ENCODE results near the gene SORCS1. TPM values are rescaled to one million over a fixed set of nuclear protein-coding genes. Genes with fewer than 3 reads are reported as not detected.

The SORCS1 gene
- total RNA-seq, 1 experiment from 2014 or later = not detected

DNA sequence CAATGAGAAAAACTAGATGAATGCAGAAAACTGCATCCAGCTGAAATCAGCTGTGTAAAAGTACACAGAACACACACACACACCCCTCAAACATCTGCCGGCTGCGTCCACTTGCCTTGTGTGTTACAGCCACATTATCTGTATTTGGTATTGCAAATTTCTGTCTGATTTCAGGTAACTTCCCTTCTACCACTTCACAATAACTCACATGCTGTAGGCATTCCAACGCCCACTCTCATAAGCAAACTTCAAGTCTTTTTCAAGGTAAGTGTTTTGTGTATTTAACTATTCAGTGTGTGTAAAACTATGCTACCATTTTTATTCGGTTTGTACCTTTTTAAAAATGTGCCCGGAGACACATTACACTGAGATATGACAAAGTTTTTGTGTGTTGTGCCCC lies 594.2 kb downstream of the SORCS1 start:
- Histone ChIP-seq H3K4me1 (replicated peaks) (peaks cover 13% of the 10 kb centered on the region), H3K27ac (no peak overlapping the region), H3K36me3 (no peaks in the 10 kb centered on the region), H3K27me3 (replicated peaks) (no peaks in the 10 kb centered on the region), H3K9me3 (replicated peaks) (no peaks in the 10 kb centered on the region), H3K4me3 (no peak overlapping the region)
- no peak for DNase-seq (ENCODE audit: low read depth in 1 of 2, low spot score in 2 of 2)

DNA sequence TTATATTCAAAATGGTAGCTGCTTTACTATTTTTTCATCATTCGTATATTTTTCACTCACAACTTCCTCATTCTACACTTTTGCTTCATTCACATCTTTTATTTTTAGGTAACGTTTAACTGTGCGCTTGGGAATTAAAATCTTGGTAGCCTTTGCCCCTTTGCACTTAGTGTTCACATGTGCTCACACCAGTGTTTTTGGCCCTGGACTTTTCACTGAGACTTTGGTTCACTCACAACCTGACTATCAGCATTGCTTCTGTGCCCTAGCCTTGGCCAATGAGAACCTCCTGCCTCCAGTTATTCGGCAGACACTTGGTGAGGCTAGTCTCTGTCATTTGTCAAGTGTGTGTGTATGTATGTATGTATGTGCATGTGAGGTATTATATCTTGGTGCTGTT lies 596.9 kb downstream of the SORCS1 start:
- Histone ChIP-seq H3K9me3 (replicated peaks) (no peaks in the 10 kb centered on the region), H3K27ac (no peak overlapping the region), H3K4me1 (replicated peaks) (peaks cover 5% of the 10 kb centered on the region), H3K36me3 (no peaks in the 10 kb centered on the region), H3K27me3 (replicated peaks) (no peaks in the 10 kb centered on the region), H3K4me3 (no peak overlapping the region)
- DNase-seq (ENCODE audit: low read depth in 1 of 2, low spot score in 2 of 2) = no peak

DNA sequence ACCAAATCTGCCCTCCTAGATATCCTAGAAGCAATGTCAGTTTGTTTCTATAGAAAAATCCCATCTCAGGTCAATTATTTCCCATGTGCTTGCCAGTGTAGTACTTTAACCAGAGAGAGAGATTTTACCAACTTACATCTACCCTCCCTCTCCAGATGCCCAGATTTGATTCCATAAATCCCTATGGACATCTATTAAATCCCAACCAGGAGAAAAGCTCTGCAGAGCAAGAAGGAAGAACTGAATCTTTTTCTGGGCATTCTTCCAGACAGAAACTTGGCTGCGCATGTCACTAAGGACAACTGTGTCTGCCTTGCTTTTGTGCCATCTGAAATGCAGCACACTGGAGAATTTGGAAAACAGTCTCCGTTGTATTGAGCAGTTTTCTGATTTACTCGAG lies 597.6 kb downstream of the SORCS1 start:
- Histone ChIP-seq H3K9me3 (replicated peaks) (no peaks in the 10 kb centered on the region), H3K4me3 (no peak overlapping the region), H3K4me1 (replicated peaks) (peaks cover 4% of the 10 kb centered on the region; the same call in 1 of the 2 replicates), H3K27ac (no peak overlapping the region), H3K27me3 (replicated peaks) (no peaks in the 10 kb centered on the region), H3K36me3 (no peaks in the 10 kb centered on the region)
- DNase-seq (ENCODE audit: low read depth in 1 of 2, low spot score in 2 of 2) = no peak

DNA sequence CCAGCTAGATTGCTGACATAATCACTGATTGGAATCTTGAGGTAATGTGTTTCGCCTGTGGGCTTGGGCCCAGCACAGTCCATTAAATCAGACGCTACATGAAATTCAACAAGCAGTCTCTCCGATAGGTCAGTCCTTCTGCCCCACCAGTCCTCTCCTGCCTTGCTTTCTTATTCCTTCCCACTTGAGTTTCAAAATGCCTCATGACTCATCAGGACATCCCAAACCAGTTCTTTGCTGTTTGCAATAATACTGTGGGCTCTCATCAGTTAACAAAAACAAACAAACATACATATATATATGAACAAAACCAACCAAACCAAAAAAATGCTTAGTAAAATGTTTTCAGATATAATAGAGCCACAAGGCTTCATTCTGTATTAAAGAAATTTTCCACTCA lies 599.0 kb downstream of the SORCS1 start:
- H3K27ac ChIP-seq = no peak overlapping the region
- H3K4me3 ChIP-seq = no peak overlapping the region
- DNase-seq (ENCODE audit: low read depth in 1 of 2, low spot score in 2 of 2) = no peak
- no peaks in the 10 kb centered on the region for H3K9me3 ChIP-seq (replicated peaks)
- no peaks in the 10 kb centered on the region for H3K27me3 ChIP-seq (replicated peaks)
- H3K4me1 ChIP-seq (replicated peaks) = peaks cover 4% of the 10 kb centered on the region; the same call in 1 of the 2 replicates
- H3K36me3 ChIP-seq = no peaks in the 10 kb centered on the region

DNA sequence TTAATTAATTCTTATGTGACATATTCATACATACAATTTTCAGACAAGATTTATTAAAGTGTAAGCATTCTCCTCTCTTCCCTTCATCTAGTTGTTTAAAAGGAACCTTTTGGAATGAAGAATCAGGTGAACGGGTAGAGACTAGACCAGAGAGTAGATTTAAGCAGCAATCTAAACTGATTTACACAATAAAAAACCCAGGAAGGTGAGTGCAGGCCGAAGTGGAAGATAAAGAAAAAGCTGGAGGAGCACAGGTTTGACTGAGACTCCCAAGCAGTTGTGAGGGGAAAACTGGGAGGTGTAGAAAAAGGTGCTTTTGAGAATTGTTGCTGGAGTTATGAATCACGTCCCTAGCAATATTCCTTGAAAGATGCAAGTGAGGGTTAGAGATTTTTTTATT lies 601.1 kb downstream of the SORCS1 start:
- H3K4me1 ChIP-seq (replicated peaks) = peaks cover 7% of the 10 kb centered on the region

DNA sequence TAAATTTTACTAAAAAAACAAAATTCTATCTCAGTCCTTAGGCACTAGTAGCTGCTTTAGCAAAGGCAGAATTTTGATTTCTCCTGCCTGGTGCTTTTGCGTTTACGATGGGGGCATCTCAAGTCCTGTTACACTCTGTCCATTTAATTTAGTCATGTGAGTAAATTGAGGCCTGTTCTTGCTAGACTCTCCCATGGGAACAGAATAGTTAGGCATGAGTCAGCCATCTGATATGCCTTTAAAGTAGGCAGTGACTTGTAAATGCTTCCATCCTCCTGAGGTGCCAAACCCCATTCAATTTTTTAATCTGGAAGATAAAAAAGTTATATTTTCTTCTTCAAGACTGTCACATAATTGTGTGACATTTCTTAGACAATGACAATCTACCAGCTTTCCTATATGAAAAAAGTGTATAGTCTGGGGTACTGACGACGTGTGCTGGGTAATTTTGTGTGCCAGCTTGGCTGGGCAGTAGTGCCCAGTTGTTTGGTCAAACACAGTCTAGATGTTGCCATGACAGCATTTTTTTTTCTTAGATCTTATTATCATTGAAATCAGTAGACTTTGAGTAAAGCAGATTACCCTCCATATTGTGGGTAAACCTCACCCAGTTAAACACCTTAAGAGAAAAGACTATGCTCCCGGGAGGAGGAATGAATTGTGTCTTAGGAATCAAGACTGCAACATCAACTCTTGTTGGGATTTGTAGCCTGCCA lies 603.4 kb downstream of the SORCS1 start:
- no peaks in the 10 kb centered on the region for H3K9me3 ChIP-seq (replicated peaks)
- H3K27ac ChIP-seq = no peak overlapping the region
- H3K36me3 ChIP-seq = no peaks in the 10 kb centered on the region
- H3K4me3 ChIP-seq = no peak overlapping the region
- H3K27me3 ChIP-seq (replicated peaks) = no peaks in the 10 kb centered on the region
- peaks cover 17% of the 10 kb centered on the region for H3K4me1 ChIP-seq (replicated peaks)
- no peak for DNase-seq (ENCODE audit: low read depth in 1 of 2, low spot score in 2 of 2)

More for the DNA sequence above, 601.1 kb downstream of the SORCS1 start:
- no peak overlapping the region for H3K27ac ChIP-seq
- H3K36me3 ChIP-seq = no peaks in the 10 kb centered on the region
- no peaks in the 10 kb centered on the region for H3K9me3 ChIP-seq (replicated peaks)
- no peaks in the 10 kb centered on the region for H3K27me3 ChIP-seq (replicated peaks)
- no peak overlapping the region for H3K4me3 ChIP-seq
- DNase-seq (ENCODE audit: low read depth in 1 of 2, low spot score in 2 of 2) = no peak

DNA sequence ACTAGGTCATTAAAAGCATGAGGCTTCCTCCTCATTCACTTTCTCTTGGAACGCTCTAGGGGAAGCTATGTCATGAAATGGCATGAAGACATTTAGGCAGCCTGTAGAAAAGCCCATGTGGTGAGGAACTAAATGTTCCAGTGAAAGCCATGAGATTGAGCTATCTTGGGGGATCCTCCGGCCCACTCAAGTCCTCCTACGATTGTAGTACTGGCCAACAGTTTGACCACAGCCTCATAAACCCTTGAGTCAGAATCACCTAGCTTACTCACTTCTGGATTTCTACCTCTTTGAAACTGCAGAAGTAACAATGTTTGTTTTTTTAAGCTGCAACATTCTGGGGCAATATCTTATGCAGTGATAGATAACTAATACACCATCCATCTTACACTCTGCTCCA lies 605.1 kb downstream of the SORCS1 start:
- peaks cover 13% of the 10 kb centered on the region; the same call in 1 of the 2 replicates for H3K4me1 ChIP-seq (replicated peaks)
- no peak for DNase-seq (ENCODE audit: low read depth in 1 of 2, low spot score in 2 of 2)
- H3K27ac ChIP-seq = no peak overlapping the region

DNA sequence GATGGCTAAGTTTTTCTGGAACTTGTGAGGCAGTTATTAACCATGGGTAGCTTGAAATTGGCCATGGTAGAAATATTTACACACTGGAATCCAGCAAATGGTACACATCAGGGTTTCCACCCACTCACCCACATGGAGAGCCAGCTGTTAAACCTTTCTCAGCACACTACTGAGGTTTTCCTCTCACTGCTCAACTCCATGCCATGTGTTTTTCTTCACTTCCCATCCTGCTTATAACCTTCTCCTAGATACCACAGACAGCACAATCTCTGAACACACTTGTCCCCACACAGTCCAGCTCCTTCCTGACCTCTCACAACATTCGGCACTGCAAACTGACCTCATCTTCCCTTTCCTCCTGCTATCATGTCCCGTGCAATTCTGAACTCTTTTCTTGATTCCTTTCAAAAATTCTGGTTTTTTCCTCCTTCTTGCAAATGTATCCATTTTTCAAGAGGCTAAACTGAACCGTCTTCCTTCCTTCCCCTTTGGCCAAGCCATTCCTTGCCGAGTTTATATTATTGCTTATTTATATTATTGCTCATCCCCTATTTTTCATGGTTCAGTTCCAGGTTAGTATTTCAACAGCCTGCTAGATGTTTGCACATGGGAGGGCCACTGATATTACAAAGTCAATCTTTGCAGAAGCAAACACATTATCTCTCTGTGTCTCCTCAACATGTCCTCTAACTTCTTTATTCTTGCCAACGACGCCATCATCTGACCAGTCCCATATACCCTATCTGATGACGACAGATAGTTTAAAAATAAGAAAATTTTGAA lies 606.4 kb downstream of the SORCS1 start:
- no peaks in the 10 kb centered on the region for H3K27me3 ChIP-seq (replicated peaks)
- no peak overlapping the region for H3K4me3 ChIP-seq
- DNase-seq (ENCODE audit: low read depth in 1 of 2, low spot score in 2 of 2) = no peak
- H3K27ac ChIP-seq = no peak overlapping the region
- peaks cover 13% of the 10 kb centered on the region; the same call in 1 of the 2 replicates for H3K4me1 ChIP-seq (replicated peaks)
- no peaks in the 10 kb centered on the region for H3K36me3 ChIP-seq
- no peaks in the 10 kb centered on the region for H3K9me3 ChIP-seq (replicated peaks)

More for the DNA sequence above, 605.1 kb downstream of the SORCS1 start:
- Histone ChIP-seq H3K4me3 (no peak overlapping the region), H3K27me3 (replicated peaks) (no peaks in the 10 kb centered on the region), H3K9me3 (replicated peaks) (no peaks in the 10 kb centered on the region), H3K36me3 (no peaks in the 10 kb centered on the region)

DNA sequence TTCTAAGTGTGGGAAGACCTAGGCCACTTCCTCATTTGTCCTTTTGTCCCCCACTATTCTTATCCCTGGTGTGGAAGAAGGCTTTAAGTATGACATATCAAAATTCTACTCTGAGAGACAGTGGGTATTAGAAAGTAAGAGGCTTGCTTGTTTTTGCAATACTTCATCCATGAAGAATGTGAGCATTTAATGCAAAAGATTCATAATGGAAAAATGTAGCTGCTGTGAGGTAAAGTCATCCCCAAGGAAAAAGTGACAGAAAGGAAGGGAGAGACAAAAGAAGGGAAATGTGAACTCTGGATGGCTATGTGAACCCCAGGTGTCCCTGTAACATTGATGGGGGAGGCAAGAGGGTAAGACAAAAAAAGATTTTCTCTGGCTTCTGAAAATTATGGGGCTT lies 607.5 kb downstream of the SORCS1 start:
- Histone ChIP-seq H3K9me3 (replicated peaks) (no peaks in the 10 kb centered on the region), H3K27ac (no peak overlapping the region), H3K36me3 (no peaks in the 10 kb centered on the region), H3K4me1 (replicated peaks) (peaks cover 13% of the 10 kb centered on the region; the same call in 1 of the 2 replicates), H3K27me3 (replicated peaks) (no peaks in the 10 kb centered on the region), H3K4me3 (no peak overlapping the region)
- DNase-seq (ENCODE audit: low read depth in 1 of 2, low spot score in 2 of 2) = no peak

DNA sequence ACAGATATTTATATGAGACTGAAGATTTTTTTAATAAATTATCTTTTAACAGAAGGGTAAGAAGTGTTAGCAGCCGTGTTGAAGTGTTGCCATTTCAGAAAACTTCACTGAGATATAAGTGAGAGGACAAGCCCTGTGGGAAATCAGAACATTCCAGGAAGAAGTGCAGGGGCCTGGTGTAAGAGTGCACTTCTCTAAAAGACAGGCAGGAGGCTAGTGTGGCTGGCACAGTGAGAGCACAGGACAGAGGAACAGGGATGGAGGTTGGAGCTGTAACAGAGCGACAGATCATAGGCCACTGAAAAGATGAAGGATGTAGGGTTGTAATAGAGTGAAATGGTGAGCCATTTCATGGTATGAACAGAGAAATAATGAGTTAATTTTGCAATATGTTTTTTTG lies 608.9 kb downstream of the SORCS1 start:
- H3K27ac ChIP-seq = no peak overlapping the region
- H3K36me3 ChIP-seq = no peaks in the 10 kb centered on the region
- H3K9me3 ChIP-seq (replicated peaks) = no peaks in the 10 kb centered on the region
- H3K4me1 ChIP-seq (replicated peaks) = peaks cover 13% of the 10 kb centered on the region; the same call in 1 of the 2 replicates
- no peak overlapping the region for H3K4me3 ChIP-seq
- DNase-seq (ENCODE audit: low read depth in 1 of 2, low spot score in 2 of 2) = no peak
- no peaks in the 10 kb centered on the region for H3K27me3 ChIP-seq (replicated peaks)

DNA sequence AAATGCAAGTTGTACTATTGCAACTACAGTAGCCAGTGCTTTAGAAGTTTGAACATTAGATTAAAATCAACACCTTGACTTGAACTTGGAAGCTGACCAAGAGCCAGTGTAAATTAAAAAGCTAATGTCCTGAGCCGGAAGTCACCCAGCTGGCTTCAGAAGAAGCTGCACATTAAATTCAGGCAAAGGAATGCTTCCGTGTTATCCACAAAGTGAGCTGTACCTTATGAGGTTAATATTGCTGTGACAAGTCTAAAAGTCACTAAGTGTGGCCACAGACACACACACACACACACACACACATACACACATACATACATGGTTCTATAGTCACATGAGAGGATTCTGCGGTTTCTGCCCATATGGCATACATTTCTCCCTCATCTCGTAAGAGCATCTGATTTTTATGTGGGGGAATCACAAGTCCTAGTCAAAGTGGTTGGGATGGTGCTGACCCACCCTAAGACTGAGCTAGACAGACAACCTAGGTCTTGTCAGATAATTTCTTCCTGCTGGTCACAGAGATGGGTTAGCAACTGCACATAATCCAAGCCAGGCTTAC lies 612.9 kb downstream of the SORCS1 start:
- H3K27me3 ChIP-seq (replicated peaks) = no peaks in the 10 kb centered on the region
- no peaks in the 10 kb centered on the region for H3K36me3 ChIP-seq
- DNase-seq (ENCODE audit: low read depth in 1 of 2, low spot score in 2 of 2) = no peak

DNA sequence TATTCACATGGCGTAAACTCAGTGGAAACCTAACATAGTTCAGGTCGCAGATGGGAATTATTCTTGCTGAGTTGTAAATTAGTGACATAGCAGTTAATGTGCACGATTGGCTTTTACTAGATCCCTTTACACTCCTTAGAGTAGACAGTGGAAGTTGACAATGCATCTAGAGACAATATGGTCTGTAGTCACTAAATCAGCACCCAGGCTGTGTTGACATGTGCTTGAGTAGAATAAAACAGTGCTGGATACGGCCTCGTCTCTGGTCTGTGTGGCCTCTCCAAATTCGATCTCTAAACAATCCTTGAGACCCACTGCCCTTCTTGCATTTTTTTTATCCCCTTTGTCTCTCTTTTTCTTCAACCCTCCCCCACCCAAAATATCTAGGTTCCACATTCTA lies 615.7 kb downstream of the SORCS1 start:
- Histone ChIP-seq H3K36me3 (no peaks in the 10 kb centered on the region), H3K4me1 (replicated peaks) (no peaks in the 10 kb centered on the region), H3K27ac (no peak overlapping the region), H3K4me3 (no peak overlapping the region), H3K9me3 (replicated peaks) (no peaks in the 10 kb centered on the region; the same call in 1 of the 2 replicates), H3K27me3 (replicated peaks) (no peaks in the 10 kb centered on the region)
- DNase-seq (ENCODE audit: low read depth in 1 of 2, low spot score in 2 of 2) = no peak

More for the DNA sequence above, 612.9 kb downstream of the SORCS1 start:
- Histone ChIP-seq H3K27ac (no peak overlapping the region), H3K4me3 (no peak overlapping the region), H3K9me3 (replicated peaks) (no peaks in the 10 kb centered on the region; the same call in 1 of the 2 replicates), H3K4me1 (replicated peaks) (no peaks in the 10 kb centered on the region)

DNA sequence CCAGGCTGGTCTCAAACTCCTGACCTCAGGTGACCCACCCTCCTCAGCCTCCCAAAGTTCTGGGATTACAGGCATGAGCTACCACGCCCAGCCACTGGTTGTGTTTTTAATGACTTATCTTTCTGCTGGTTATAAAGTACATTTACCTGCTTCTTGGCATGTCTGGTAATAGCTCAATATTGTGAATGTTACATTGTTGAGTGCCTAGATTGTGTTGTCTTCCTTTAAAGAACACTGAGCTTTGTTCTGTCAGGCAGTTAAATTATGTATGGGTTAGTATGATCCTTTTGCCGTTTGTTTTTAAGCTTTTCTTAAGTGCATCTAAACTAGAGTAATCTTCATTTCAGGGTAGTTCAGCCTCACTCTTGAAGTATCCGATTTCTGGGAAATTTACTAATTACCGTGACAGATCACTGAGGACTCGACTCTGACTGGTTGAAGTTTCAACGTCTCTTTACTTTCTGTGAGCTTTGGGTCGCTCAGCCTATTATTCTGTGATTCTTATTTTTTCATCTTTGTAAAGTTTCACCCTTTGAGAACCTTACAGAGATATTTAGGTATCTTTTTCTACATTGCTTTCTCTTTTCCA lies 617.4 kb downstream of the SORCS1 start:
- Histone ChIP-seq H3K9me3 (replicated peaks) (no peaks in the 10 kb centered on the region; the same call in 1 of the 2 replicates), H3K4me1 (replicated peaks) (no peaks in the 10 kb centered on the region), H3K27me3 (replicated peaks) (no peaks in the 10 kb centered on the region), H3K4me3 (no peak overlapping the region), H3K36me3 (no peaks in the 10 kb centered on the region), H3K27ac (no peak overlapping the region)
- no peak for DNase-seq (ENCODE audit: low read depth in 1 of 2, low spot score in 2 of 2)

Data from SJSA1 (cell line).